Liver (tissue), 9 donors: ENCODE results near the gene ADGRL2. TPM values are rescaled to one million over a fixed set of nuclear protein-coding genes. Genes with fewer than 3 reads are reported as not detected.
"Not testable (repeated sequence)": the region's sequence is repeated elsewhere in the genome, so short reads cannot be mapped to it uniquely, and the experiment has no call there.

ENCODE experiments used
- DNase-seq: peaks from one replicate; pipeline ENCODE4 v3.0.0-alpha.2; 2017; ENCODE audit warnings: low spot score
- H3K27ac ChIP-seq, 2 donors: one replicate each; pipeline ENCODE4 v1.7.0; 2013; ENCODE audit warnings: inconsistent platforms in 2 of 2, low read length in 2 of 2, control low read depth in 1 of 2, low read depth in 1 of 2, mild to moderate bottlenecking in 1 of 2
- H3K27me3 ChIP-seq, 4 donors: one replicate each; pipeline versions ENCODE4 v1.6.1 to v1.7.0; 2013; ENCODE audit warnings: low read length in 3 of 4, inconsistent platforms in 1 of 4, mild to moderate bottlenecking in 1 of 4, moderate library complexity in 1 of 4; ENCODE audit not compliant: control insufficient read depth in 4 of 4, insufficient read depth in 4 of 4
- H3K36me3 ChIP-seq, 4 donors: one replicate each; pipeline versions ENCODE4 v1.6.1 to v1.7.0; 2013; ENCODE audit warnings: low read length in 3 of 4, mild to moderate bottlenecking in 3 of 4, low read depth in 1 of 4, moderate library complexity in 1 of 4; ENCODE audit not compliant: control insufficient read depth in 4 of 4, insufficient read depth in 3 of 4
- H3K4me1 ChIP-seq, 4 donors: one replicate each; pipeline versions ENCODE4 v1.6.1 to v1.7.0; 2013; ENCODE audit warnings: low read length in 3 of 4, mild to moderate bottlenecking in 3 of 4, moderate library complexity in 1 of 4; ENCODE audit not compliant: control insufficient read depth in 4 of 4, insufficient read depth in 4 of 4
- H3K4me3 ChIP-seq, 3 donors: one replicate each; pipeline versions ENCODE4 v1.6.1 to v1.7.0; 2013; ENCODE audit warnings: low read length in 3 of 3, control low read depth in 1 of 3, low read depth in 1 of 3, mild to moderate bottlenecking in 1 of 3
- H3K9ac ChIP-seq, 2 donors: one replicate each; pipeline ENCODE4 v1.7.0; 2013; ENCODE audit warnings: low read length in 2 of 2, mild to moderate bottlenecking in 2 of 2, moderate library complexity in 2 of 2, control low read depth in 1 of 2, low read depth in 1 of 2
- H3K9me3 ChIP-seq, 4 donors: one replicate each; pipeline versions ENCODE4 v1.6.1 to v1.7.0; 2013; ENCODE audit warnings: low read length in 3 of 4; ENCODE audit not compliant: control insufficient read depth in 4 of 4
- GABPA ChIP-seq, 2 donors: IDR thresholded peaks in 1 of 2; conservative IDR thresholded peaks in 1 of 2; 2 replicates each; pipeline ENCODE4 v1.6.1; 2016; ENCODE audit warnings: antibody characterized with exemption in 2 of 2, mild to moderate bottlenecking in 1 of 2, moderate library complexity in 1 of 2
- HNF4A ChIP-seq, 2 donors: conservative IDR thresholded peaks; 2 replicates each; pipeline ENCODE4 v1.6.1; 2016; ENCODE audit warnings: antibody characterized with exemption in 2 of 2, mild to moderate bottlenecking in 2 of 2
- JUND ChIP-seq, 2 donors: IDR thresholded peaks; 2 replicates each; pipeline ENCODE4 v1.6.1; 2016; ENCODE audit warnings: antibody characterized with exemption in 2 of 2
- NR2F2 ChIP-seq: IDR thresholded peaks from 2 replicates; pipeline ENCODE4 v1.6.1; 2016; ENCODE audit warnings: antibody characterized with exemption
- RAD21 ChIP-seq, 2 donors: IDR thresholded peaks; 2 replicates each; pipeline ENCODE4 v1.6.1; 2016; ENCODE audit warnings: antibody characterized with exemption in 2 of 2, mild to moderate bottlenecking in 2 of 2
- REST ChIP-seq: IDR thresholded peaks from 2 replicates; pipeline ENCODE4 v1.6.1; 2016; ENCODE audit warnings: antibody characterized with exemption, mild to moderate bottlenecking
- SP1 ChIP-seq: IDR thresholded peaks from 2 replicates; pipeline ENCODE4 v1.6.1; 2018; ENCODE audit warnings: antibody characterized with exemption, mild to moderate bottlenecking
- TAF1 ChIP-seq: conservative IDR thresholded peaks from 2 replicates; pipeline ENCODE4 v1.6.1; 2016; ENCODE audit warnings: antibody characterized with exemption, mild to moderate bottlenecking
- YY1 ChIP-seq: IDR thresholded peaks from 2 replicates; pipeline ENCODE4 v1.6.1; 2016; ENCODE audit warnings: antibody characterized with exemption, mild to moderate bottlenecking
- ZBTB33 ChIP-seq: IDR thresholded peaks from 2 replicates; pipeline ENCODE4 v1.6.1; 2016; ENCODE audit warnings: antibody characterized with exemption
- WGBS: extraction: QIAGEN DNeasy Blood & Tissue Kit; methylation state at CpG from one replicate; pipeline ENCODE4 v1.1.7; 2013; 5-methylcytosine and 5-hydroxymethylcytosine counted together
- polyA plus RNA-seq, 2 donors: library from polyadenylated mRNA; stranded (reverse) in 1 of 2; unstranded in 1 of 2; fragments of 200-250 nt in 1 of 2; fragments of >200 nt in 1 of 2; fragmentation: Nextera tagmentation in 1 of 2; extraction: Ambion mirVana in 1 of 2; gene quantifications; one replicate each; pipeline versions ENCODE4 v1.2.1 to v1.2.3, GENCODE V29; 2013 to 2015
- total RNA-seq, 2 donors: library from RNA; depleted of rRNA; stranded (reverse); fragments of >200 nt; gene quantifications; one replicate each; pipeline ENCODE4 v1.2.3, GENCODE V29; 2014
- TF ChIP-seq, protein P1 (sequence below): IDR thresholded peaks from 2 replicates; pipeline ENCODE4 v1.6.1; 2016; ENCODE audit warnings: antibody characterized with exemption
- TF ChIP-seq, protein P2 (sequence below): fragments of 150-350 bp; IDR thresholded peaks from 2 replicates; pipeline ENCODE4 v1.5.1; 2017; ENCODE audit warnings: improper control_type of control experiment, low read depth, low read length; ENCODE audit not compliant: missing input control
- donor health status: healthy.
- donor health status: healthy.
- donor health status: healthy.
- donor health status: healthy.
- donor health status: healthy.

ADGRL2 gene
- total and polyA plus RNA-seq, 4 donors: 21.1 to 82.0 (median 31.7) TPM

DNA sequence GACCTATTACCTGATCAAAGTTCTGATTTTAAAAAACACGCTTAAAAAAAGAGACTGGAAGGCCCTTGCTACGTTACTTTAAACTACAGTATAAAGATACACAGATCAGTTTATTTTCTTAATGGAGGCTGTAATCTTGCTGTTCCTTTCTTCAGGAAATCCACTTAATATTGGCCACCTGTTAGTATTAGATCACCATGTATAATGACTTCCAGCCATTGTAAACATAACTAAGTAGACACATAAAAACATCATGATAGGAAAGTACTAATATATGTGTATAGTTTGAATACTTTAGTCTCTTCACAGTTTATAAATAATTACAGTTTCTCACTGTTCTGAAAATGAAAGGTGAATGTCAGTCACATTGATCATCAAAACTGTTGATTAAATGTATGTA, 68.6 kb downstream of the ADGRL2 start:
- Histone ChIP-seq H3K9me3 (no peaks in the 10 kb centered on the region), H3K27me3 (no peaks in the 10 kb centered on the region), H3K9ac (no peak overlapping the region), H3K4me3 (no peak overlapping the region), H3K4me1 (no peaks in the 10 kb centered on the region), H3K36me3 (no peaks in the 10 kb centered on the region), H3K27ac (no peak overlapping the region)
- DNase-seq: no peak
- 92% methylated on average over 2 of the region's 2 CpGs for WGBS
- TF ChIP-seq NR2F2 (no peak), HNF4A (conservative IDR thresholded peaks at IDR 0.05) (no peak), SP1 (no peak), YY1 (no peak), RAD21 (IDR thresholded peaks at IDR 0.05) (no peak), JUND (IDR thresholded peaks at IDR 0.05) (no peak), ZBTB33 (no peak), GABPA (IDR thresholded peaks at IDR 0.05 in 1 of 2, conservative IDR thresholded peaks at IDR 0.05 in 1 of 2) (no peak), REST (no peak), TAF1 (no peak)
- TF ChIP-seq, protein P1, sequence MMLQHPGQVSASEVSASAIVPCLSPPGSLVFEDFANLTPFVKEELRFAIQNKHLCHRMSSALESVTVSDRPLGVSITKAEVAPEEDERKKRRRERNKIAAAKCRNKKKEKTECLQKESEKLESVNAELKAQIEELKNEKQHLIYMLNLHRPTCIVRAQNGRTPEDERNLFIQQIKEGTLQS: no peak
- TF ChIP-seq, protein P2, sequence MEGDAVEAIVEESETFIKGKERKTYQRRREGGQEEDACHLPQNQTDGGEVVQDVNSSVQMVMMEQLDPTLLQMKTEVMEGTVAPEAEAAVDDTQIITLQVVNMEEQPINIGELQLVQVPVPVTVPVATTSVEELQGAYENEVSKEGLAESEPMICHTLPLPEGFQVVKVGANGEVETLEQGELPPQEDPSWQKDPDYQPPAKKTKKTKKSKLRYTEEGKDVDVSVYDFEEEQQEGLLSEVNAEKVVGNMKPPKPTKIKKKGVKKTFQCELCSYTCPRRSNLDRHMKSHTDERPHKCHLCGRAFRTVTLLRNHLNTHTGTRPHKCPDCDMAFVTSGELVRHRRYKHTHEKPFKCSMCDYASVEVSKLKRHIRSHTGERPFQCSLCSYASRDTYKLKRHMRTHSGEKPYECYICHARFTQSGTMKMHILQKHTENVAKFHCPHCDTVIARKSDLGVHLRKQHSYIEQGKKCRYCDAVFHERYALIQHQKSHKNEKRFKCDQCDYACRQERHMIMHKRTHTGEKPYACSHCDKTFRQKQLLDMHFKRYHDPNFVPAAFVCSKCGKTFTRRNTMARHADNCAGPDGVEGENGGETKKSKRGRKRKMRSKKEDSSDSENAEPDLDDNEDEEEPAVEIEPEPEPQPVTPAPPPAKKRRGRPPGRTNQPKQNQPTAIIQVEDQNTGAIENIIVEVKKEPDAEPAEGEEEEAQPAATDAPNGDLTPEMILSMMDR: no peak

DNA sequence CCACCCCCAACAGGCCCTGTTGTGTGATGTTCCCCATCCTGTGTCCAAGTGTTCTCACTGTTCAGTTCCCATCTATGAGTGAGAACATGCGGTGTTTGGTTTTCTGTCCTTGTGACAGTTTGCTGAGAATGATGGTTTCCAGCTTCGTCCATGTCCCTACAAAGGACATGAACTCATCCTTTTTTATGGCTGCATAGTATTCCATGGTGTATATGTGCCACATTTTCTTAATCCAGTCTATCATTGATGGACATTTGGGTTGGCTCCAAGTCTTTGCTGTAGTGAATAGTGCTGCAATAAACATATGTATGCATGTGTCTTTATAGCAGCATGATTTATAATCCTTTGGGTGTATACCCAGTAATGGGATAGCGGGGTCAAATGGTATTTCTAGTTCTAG, 70.4 kb downstream of the ADGRL2 start:
- not testable (repeated sequence) for H3K4me1 ChIP-seq, DNase-seq, H3K4me3 ChIP-seq, H3K9me3 ChIP-seq, H3K36me3 ChIP-seq, H3K27me3 ChIP-seq, H3K27ac ChIP-seq, H3K9ac ChIP-seq
- 96% methylated on average over 3 of the region's 3 CpGs for WGBS
